HG03060 (cell line): ENCODE results near the gene EMX2.
"Not testable (repeated sequence)": the region's sequence is repeated elsewhere in the genome, so short reads cannot be mapped to it uniquely, and the experiment has no call there.

Experiments
- ATAC-seq: cut with Tn5 transposase; IDR thresholded peaks from one replicate; pipeline ENCODE4 v1.9.1; 2021; ENCODE audit warnings: low read depth, moderate number of reproducible peaks; ENCODE audit not compliant: unreplicated experiment

EMX2 gene

DNA sequence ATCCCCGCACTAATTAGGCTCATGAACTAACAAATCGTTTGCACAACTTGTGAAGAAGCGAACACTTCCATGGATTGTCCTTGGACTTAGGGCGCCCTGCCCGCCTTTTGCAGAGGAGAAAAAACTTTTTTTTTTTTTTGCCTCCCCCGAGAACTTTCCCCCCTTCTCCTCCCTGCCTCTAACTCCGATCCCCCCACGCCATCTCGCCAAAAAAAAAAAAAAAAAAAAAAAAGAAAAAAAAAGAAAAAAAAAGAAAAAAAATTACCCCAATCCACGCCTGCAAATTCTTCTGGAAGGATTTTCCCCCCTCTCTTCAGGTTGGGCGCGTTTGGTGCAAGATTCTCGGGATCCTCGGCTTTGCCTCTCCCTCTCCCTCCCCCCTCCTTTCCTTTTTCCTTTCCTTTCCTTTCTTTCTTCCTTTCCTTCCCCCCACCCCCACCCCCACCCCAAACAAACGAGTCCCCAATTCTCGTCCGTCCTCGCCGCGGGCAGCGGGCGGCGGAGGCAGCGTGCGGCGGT lies at the start of gene EMX2:
Gene EMX2 (plus strand): TSS at position 41 of the 519 bp plus-strand sequence. CDS start 522 bp downstream, outside the sequence.
- no peak for ATAC-seq

- ATAC-seq: no peak
Observed at GRCh38 chr10:117496031-117496430, 46.5 kb upstream of the EMX2 start.

GRCh38 chr10:117496616-117497028 lies 45.9 kb upstream of the EMX2 start:
- peak; percentile 80 for ATAC-seq

GRCh38 chr10:117497736-117498135 lies 44.8 kb upstream of the EMX2 start:
- ATAC-seq: no peak

DNA sequence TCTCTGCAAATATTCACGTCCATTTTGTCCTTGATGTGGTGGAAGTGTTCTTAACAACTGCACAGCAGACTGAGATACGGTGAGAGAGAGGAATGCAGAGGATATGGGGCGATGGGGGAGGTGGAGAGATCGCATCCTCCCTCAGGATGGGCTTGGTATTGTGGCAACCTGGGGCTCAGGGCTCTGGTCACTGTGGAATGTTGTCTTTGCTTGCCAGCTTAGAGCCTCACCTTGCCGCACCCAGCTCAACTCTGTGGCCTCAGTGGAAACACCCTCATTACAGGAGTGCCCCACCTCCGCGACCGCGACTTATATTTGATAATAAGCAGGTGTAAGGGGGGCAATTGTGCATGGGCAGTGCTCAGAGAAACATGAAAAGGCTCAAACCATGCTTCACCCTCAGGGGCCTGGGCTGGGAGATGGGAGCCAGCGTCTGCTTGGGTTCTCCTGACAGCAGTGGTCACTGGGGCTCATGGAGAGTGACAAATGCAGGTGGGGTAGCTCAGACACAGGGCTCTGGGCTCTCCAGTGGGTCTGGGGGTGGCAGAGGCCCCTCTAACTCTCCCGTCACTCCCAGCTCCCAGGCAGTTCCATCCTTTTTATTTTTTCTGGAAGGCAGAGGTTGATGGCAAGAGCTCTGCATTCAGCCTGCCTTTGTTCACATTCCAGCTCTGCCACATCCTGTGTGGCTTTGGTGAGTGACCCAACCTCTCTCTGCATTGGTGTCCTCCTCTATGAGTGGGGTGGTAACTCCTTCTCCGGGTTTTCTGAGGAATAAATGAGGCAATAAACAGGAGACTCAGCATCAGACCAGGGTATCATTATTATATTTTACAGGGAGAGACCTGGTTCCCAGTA lies 43.1 kb upstream of the EMX2 start:
- ATAC-seq: no peak

- ATAC-seq: no peak
Observed at GRCh38 chr10:117500456-117500855, 42.1 kb upstream of the EMX2 start.

GRCh38 chr10:117501460-117502035 lies 41.0 kb upstream of the EMX2 start:
- ATAC-seq: no peak

DNA sequence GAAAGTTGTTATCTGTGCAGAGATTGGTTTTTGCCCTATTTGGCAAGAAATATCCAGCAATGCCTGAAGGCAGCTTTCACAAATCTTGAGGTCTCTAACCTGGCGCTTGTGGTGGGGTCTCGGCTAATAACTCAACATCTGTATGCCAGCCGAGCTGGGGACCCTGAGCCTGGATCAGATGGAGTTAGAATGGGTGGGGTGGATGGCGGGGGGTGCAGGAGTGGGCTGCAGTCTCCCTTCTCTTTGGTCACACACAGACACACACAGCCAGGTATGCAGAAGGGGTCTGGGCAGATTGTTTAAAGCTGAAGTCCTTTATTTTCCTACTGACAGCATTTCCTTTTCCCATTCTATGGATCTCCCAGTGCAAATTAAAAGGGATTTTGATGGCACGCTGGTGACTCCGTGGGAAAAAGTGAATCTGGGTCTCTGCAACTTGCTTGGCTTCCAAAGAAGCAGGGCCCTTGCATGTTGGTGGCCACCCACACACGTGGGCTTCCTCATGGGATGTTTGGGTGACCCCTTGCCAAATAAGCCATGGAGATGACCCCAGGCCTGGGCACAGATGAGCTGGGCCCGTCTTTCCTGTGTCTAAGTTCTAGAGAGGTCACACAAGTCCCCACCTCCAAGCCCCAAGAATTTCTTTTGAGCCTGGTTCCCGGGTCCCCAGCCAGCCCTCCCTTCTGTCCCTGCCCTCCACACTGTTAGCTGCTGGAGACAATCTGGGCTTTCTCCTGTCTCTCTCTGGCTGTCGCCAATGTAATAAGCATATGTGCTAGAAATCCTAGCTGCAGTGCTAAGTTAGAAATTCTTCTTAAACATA lies 39.9 kb upstream of the EMX2 start:
- no peak for ATAC-seq

DNA sequence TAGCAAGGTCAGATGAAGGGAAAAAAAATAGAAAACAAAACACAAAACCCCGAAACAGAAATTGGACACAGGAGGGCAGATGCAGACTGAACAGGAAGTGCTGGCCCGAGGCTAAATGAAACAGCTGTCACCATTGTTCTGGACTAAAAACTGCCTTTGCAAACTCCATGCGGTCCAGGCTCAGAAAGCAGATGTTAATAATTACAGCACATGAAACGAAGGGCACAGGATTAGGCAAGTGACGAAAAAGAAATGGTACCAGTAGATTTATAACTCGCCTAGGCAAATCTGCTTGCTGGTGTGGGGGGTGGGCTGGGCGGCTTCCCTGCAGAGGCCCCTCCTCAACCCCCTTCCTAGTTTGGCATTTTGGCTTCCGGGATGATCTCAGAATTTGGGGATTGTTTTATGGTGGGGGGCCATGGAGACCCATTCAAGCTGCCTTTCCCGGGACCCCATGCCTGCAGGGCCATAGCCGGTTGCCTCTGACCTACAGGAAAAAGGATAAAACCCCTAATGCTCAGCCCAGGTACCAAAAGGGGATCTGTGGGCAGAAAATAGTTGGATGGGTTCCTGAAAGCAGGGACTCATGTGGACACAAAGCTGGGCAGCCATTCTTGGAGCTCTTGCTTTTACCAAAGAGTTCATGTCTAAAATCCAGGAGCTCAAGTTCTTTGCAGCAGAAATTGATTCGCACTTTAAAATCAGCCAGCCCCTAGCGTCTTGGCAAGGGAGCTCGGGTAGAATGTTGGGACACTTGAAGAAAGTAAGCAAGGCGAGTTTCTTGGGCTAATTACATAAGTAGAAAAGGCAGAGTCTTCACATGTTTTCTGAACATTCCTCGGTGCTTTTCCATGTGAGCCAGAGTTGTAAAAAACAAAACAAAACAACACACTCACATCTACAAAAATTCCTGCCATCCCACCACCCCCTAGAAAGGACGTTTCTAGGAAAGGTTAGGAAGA lies 39.0 kb upstream of the EMX2 start:
- peak; percentile 52 for ATAC-seq

DNA sequence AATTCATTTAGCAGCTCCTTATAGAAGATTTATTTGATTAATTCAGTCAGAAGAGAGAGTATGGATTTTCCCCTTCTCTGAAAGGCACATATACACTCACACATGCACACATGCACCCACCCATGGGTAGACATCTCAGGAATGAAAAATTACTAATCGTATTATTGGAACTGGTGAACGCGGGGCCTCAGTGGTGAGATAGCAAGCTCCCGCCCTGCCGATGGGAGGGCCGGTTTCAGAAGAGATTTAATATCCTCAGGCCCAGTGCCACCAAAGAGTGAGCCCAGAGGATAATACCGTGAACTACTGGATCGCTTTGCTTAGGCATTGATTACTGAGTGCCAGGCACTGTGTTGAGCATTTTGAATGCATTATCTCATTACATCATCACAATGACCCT lies 38.0 kb upstream of the EMX2 start:
- ATAC-seq: no peak

GRCh38 chr10:117507081-117507480 lies 35.5 kb upstream of the EMX2 start:
- not testable (repeated sequence) for ATAC-seq

- no peak for ATAC-seq
Observed at GRCh38 chr10:117509573-117509972, 33.0 kb upstream of the EMX2 start.

DNA sequence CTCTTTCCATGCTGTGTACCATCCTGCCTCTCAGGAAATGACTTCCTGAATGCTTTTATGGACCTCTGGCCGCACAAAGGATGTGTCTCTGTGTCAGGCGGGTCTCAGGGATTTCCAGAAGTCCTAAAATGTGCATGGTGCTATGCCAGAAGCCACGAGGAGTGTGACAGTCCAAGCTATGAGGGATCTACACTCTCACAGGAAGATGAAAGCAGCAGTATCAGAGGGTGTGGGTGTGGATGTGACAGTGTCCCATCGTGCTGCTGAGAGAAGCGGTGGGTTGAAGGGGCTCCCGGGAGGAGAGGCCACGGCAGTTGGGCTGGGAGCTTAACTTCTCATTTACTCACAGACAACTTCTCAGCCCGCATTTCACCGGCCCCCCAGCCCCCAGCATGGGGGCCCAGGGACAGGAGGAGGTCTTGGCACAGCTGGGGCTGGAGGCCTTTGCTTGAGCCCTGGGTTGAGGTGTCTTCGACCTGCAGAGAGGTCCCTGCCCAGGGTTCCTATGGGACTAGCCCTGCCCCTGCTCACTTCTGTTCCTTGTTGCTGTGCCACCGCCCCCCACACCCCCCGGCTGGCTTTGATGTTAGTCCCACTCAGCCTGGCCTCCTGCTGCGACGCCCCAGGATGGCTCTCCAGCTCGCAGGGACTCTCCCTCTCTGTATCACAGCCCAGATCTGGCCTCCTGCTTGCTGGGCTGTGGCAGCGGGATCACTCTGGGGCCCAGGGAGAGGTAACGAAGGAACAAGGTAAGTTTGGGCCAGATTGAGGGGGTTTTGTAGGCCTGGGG lies 30.8 kb upstream of the EMX2 start:
- no peak for ATAC-seq

DNA sequence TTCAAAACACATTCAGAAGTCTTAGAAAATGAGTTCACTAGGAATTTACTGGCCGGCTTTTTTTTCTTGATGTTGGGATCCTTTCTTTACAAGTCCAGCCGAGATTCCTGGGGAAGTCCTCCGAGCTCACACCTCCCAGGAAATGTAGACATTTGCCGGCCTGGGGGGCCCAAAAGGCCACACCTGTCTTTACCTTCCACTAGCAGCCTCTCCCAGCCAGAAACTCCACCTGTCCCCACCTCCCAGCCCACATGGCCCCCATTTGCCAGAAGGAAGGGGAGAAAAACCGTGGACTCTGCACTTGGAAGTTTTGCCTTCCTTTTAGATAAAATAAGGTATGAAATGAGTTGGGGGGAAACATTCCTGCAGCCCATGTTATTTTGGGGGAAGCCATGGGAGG lies 27.6 kb upstream of the EMX2 start:
- no peak for ATAC-seq

DNA sequence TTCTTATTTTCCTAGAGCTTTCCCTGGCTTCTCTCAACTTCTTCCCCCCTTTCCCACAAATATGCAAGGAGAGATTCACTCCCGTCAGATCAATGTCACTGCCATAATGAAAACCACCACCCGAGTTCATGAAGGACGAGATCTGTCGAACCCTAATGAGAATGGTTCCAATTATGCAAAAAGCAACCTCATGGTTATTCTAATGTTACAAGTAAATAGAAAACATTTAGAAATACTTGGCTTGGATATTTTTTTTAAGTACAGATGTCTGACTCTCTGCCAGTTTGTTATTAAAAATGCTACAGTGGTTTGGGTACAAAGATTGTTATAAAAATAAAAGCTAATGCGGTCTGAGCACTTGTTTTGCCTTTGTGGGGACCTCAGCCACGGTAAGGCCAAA lies 25.9 kb upstream of the EMX2 start:
- ATAC-seq: no peak

DNA sequence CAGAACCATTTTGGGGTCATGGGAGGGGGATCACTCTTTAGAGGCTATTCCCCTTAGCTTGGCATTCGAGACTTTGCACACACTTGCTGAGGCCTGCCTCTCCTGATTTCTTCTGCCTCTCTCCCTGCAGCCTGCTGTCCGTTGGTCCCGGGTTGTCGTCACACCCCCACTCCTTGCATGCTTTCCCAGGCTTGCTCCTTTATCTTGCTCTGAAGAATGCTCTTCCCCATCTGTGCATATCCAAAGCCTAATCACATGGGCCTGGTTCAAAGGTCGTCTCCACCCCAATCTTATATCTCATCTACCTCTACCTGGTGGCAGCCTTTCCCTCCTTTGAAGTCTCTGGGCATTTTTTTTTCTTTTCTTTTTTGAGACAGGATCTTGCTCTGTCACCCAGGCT lies 24.3 kb upstream of the EMX2 start:
- no peak for ATAC-seq

DNA sequence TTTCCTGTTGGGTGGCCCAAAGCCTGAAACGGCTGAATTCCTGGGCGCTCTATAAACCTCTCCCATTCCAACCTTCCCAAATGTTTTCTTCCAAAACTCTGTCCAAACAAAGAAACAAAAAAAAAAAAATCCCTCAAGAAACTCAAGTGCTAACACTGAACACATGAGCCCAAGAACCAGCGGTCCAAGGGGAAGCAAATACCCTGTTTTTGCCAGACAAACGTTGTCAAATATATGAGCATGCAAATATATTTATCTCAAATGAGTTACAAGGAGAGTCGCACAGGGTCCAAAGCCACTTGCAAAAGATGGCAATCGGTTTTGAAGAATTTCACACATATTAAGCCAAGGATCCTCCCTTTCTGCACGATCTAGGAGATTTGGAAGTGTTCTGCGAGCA lies 23.3 kb upstream of the EMX2 start:
- no peak for ATAC-seq

DNA sequence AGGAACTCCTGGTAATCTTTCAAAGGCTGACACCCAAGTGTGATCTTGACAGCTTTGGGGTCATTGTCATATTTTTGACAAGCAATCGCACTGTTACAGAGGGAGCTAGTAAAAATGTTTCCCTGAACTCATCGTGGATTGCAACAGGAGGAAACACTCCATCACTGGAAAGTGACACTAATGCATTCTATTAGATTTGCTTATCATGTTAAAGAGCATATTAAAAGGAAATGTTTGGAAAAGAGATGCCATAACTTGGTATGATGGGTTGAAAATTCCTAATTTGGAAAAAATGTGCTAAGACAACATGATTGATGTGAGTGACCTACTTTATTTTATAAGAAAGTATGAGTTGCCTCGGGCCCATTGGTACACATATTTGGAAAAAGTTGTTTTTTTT lies 22.7 kb upstream of the EMX2 start:
- ATAC-seq: no peak

DNA sequence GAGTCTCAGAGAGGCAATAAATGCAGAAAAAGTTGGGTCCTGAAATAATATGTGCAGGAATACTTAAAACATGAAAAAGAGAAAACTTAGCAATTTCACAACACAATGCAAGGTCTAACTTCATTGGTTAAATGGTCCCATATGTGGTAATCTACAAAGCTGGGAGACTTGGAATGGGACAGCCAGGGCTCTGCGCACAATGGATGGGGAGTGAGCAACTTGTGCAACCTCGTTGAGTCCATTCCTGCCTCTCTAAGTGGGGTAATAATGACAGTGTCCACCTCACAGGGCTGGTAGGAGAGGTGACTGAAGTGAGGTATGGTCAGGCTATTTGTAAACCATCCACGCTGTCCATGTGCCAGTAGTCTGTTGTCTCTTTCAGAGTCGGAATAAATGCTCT lies 11.8 kb upstream of the EMX2 start:
- no peak for ATAC-seq
